CD4-positive, alpha-beta T cell treated with Interleukin-4 for 1 hour (primary cell): ENCODE data around the gene TAT.
"Not testable (repeated sequence)": the region's sequence is repeated elsewhere in the genome, so short reads cannot be mapped to it uniquely, and the experiment has no call there.

Source experiments
- DNase-seq, 2 donors: peaks; one replicate each; pipeline ENCODE4 v3.0.0-alpha.2; 2020 to 2022

TAT gene

GRCh38 chr16:71584543-71585317 lies 7.8 kb upstream of the TAT start:
- DNase-seq: no peak

GRCh38 chr16:71582553-71582848 lies 5.6 kb upstream of the TAT start:
- not testable (repeated sequence) for DNase-seq

DNA sequence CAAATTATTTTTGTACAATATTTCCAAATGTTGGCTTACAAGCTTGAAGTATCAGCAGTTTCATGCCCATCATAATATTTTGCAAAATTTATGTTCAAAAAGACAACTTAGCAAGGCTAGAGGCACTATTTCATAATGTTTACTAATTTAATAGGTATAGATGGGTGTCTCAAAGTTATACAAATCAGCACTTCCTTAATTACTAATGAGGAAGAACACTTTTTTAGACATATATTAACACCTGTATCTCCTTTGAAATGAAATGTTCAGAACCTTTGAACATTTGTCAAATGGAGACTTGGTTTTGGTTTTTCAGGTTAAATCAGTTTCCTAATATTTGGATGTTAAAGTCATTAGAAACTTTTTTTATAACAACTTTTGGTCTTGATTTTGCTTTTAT lies 2.2 kb downstream of the TAT start:
- no peak for DNase-seq

GRCh38 chr16:71573387-71574094 lies 3.4 kb downstream of the TAT start:
- no peak for DNase-seq

DNA sequence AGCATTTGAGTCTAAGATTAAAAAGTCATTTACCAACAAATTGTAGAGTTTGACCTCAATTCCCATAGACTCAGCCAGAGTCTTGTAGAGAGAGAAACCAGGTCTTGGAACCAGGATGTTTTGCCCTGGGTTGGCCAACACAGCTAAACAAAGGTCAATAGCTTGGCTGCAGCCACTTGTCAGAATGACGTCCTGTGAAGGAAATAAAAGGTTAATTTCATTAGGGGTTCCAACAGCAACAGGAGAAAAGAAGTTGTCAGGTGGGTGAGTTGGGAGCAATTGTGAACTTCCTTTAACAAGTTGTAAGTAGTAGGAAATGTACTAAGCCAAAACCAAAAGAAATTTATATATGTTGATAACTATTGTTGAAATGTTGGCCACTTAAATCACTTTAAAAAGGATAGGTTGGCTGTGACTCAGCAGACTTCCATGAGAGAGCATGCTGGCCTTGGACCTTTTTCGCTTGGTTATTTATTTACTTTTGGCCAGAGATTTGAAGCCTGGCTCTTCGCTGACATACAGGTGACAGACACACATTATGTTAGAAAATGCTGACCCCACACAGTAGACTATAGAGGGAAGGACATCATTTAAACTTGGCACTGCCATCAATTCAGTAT lies 4.3 kb downstream of the TAT start:
- DNase-seq: no peak

GRCh38 chr16:71570144-71570543 lies 6.7 kb downstream of the TAT start:
- DNase-seq: no peak

GRCh38 chr16:71569621-71570020 lies 7.3 kb downstream of the TAT start:
- no peak for DNase-seq

- no peak for DNase-seq
Measured at GRCh38 chr16:71568551-71568950, 8.3 kb downstream of the TAT start.

DNA sequence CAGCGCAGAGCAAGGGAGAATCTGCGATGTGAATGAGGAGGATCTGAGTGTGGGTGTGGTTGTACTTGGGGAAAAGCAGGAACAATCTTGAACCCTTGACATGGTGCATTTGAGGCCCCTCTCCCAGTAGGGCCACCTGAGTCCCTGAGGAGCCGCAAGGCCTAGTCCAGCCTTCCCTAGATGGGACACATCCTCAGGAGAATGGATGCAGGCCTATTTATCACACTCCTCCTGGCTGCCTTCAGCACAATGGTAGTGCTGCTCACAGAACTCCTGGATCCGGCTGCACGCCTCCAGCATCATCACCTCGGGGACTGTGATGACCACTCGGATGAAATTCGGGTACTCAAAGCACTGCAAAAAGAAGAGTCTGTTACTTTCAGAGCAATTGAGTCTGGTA lies 9.0 kb downstream of the TAT start:
- no peak for DNase-seq

GRCh38 chr16:71565812-71566700 lies 10.8 kb downstream of the TAT start:
- no peak for DNase-seq

DNA sequence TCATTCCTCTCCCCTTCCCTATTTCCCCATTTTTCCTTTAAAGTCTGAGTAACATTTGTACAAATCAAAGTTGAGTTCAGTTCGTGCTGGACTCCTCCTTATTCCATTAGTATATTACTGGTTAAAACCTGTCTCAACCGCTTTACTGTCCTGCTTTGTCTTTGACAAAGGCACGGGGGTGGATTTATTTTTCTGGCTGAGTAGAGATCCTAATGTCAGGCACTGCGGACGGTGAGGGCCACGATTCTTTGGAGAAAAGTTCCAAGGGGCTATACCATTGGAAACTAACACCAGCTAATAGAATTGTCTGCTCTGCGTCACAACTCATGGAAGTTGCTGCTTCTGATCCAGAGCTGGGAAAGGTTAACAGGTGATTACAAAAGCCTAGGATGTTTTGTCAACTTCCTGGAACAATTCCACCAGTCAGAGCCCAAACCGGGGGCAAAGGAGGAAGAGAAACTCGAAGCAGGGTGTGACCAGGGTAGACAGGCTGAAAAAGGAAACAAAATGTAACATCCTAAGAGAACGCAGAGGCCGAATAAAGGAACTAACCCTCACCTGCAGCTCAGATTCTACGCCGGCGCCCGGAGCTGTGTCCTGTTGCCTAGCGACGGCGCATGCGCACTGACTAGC lies 12.4 kb downstream of the TAT start:
- DNase-seq: no peak

DNA sequence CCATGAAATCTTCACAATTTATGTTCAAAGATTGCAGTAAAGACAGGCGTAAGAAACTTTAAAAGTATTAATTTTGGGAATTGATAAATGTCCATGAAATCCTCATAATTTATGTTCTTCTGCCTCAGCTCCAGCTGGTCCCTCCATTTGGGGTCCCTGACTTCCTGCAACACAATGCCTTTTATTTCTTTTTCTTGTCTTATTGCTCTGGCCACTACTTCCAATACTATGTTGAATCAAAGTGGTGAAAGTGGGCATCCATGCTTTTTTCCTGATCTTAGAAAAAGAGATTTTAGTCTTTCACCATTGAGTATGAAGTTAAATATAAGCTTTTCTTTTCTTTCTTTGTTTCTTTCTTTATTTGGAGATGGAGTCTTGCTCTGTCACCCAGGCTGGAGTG lies 14.3 kb downstream of the TAT start:
- DNase-seq: no peak

GRCh38 chr16:71561886-71562285 lies 15.0 kb downstream of the TAT start:
- not testable (repeated sequence) for DNase-seq

DNA sequence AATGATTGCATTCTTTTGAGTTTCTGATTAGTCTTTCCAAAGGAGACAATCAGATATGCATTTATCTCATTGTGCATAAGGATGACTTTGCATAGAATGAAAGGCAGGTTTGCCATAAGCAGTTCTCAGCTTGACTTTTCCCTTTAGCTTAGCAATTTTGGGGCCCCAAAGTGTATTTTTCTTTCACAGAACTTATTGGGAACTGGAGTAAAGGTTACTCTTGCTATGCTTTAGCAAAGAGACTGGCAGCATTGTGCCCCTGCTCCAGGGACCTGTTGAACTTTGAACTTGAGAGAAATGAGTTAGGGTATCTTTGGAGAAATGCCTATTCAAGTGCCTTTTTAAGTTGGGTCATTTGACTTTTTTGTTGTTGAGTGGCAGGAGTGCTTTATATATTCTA lies 17.0 kb downstream of the TAT start:
- DNase-seq: no peak

GRCh38 chr16:71557954-71558582 lies 18.8 kb downstream of the TAT start:
- DNase-seq: no peak

- no peak for DNase-seq
Measured at GRCh38 chr16:71557299-71557698, 19.6 kb downstream of the TAT start.

- no peak for DNase-seq
Measured at GRCh38 chr16:71555230-71555891, 21.5 kb downstream of the TAT start.

- DNase-seq: no peak
Measured at GRCh38 chr16:71552698-71553503, 24.0 kb downstream of the TAT start.

- DNase-seq: no peak
Measured at GRCh38 chr16:71547168-71547567, 29.7 kb downstream of the TAT start.

GRCh38 chr16:71542377-71542776 lies 34.5 kb downstream of the TAT start:
- peak; percentile 47 to 52 for DNase-seq

DNA sequence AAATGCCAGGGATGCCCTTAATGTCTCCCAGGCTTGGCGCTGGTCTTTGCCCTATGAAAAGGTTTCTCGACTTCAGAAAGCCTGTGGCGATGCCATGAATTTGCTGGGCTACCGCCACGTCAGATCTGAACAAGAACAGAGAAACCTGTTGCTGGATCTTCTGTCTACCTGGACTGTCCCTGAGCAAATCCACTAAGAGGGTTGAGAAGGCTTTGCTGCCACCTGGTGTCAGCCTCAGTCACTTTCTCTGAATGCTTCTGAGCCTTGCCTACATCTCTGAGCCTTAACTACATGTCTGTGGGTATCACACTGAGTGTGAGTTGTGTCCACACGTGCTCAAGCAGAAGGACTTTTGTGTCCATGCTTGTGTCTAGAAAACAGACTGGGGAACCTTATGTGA lies 39.2 kb downstream of the TAT start:
- DNase-seq: peak; percentile 15 to 35
